SK-N-SH (cell line): ENCODE data around the gene STRIP2. TPM values are rescaled to one million over a fixed set of nuclear protein-coding genes. Genes with fewer than 3 reads are reported as not detected.

Experiments used
- CTCF ChIA-PET: fragments of 300-600, 350-600 bp; formaldehyde crosslinking; extraction: SDS; loops from one replicate; lab custom pipeline; 2021; lab: Yijun Ruan, JAX
- POLR2A ChIA-PET: fragments of 350-600 bp; sonication (Branson Sonifier 250); formaldehyde crosslinking; extraction: SDS; loops from one replicate; lab custom pipeline; 2020; ENCODE audit warnings: antibody characterized with exemption, inconsistent platforms; lab: Yijun Ruan, JAX
- DNase-seq: peaks from one replicate; pipeline ENCODE4 v3.0.0; 2012
- H2AFZ ChIP-seq: fragments of 200-600 bp; sonication (generic); 2 replicates; pipeline ENCODE4 v1.8.1; 2016; ENCODE audit warnings: antibody characterized with exemption, mild to moderate bottlenecking, low read depth
- H3F3A ChIP-seq: fragments of 200-600 bp; sonication (generic); replicated peaks from 2 replicates; pipeline ENCODE3; 2016; ENCODE audit warnings: antibody characterized with exemption, mild to moderate bottlenecking; ENCODE audit not compliant: insufficient read depth
- H3K27ac ChIP-seq, 2 experiments: fragments of 200-500 bp in 1 of 2; fragments of 200-600 bp in 1 of 2; sonication (Bioruptor generic) in 1 of 2; sonication (generic), shearing (Covaris generic) in 1 of 2; 2 replicates each; pipeline versions ENCODE4 v1.5.1 to v1.6.1; 2014 to 2016; ENCODE audit warnings: low read depth in 2 of 2, inconsistent platforms in 1 of 2, low read length in 1 of 2, mild to moderate bottlenecking in 1 of 2, mixed read lengths in 1 of 2
- H3K27me3 ChIP-seq: fragments of 200-600 bp; sonication (generic), shearing (Covaris generic); 2 replicates; pipeline ENCODE4 v1.6.1; 2016; ENCODE audit warnings: mixed run types; ENCODE audit not compliant: insufficient read depth
- H3K36me3 ChIP-seq, 2 experiments: fragments of 200-500 bp in 1 of 2; fragments of 200-600 bp in 1 of 2; sonication (Bioruptor generic) in 1 of 2; sonication (generic) in 1 of 2; replicated peaks in 1 of 2; 2 replicates each; pipeline versions ENCODE3 to v1.5.1; 2014 to 2016; ENCODE audit warnings: low read length in 1 of 2, mild to moderate bottlenecking in 1 of 2; ENCODE audit not compliant: insufficient read depth in 2 of 2, control insufficient read depth in 1 of 2
- H3K4me1 ChIP-seq, 2 experiments: fragments of 200-500 bp in 1 of 2; fragments of 200-600 bp in 1 of 2; sonication (Bioruptor generic) in 1 of 2; sonication (generic), shearing (Covaris generic) in 1 of 2; 2 replicates each; pipeline versions ENCODE4 v1.5.1 to v1.6.1; 2014 to 2016; ENCODE audit warnings: low read depth in 1 of 2, low read length in 1 of 2, mixed run types in 1 of 2; ENCODE audit not compliant: insufficient read depth in 2 of 2, control insufficient read depth in 1 of 2
- H3K4me2 ChIP-seq: fragments of 200-600 bp; sonication (generic), shearing (Covaris generic); 2 replicates; pipeline ENCODE4 v1.6.1; 2017; ENCODE audit warnings: mixed run types
- H3K4me3 ChIP-seq, 2 experiments: fragments of 200-500 bp in 1 of 2; fragments of 200-600 bp in 1 of 2; sonication (Bioruptor generic) in 1 of 2; sonication (generic), shearing (Covaris generic) in 1 of 2; 2 replicates each; pipeline versions ENCODE4 v1.5.1 to v1.8.1; 2014 to 2016; ENCODE audit warnings: low read depth in 2 of 2, inconsistent platforms in 1 of 2, low read length in 1 of 2, mild to moderate bottlenecking in 1 of 2, mixed read lengths in 1 of 2, moderate library complexity in 1 of 2
- H3K79me2 ChIP-seq: fragments of 200-600 bp; sonication (generic); 2 replicates; pipeline ENCODE4 v1.8.1; 2017; ENCODE audit warnings: mild to moderate bottlenecking; ENCODE audit not compliant: insufficient read depth
- H3K9ac ChIP-seq: fragments of 200-600 bp; sonication (generic); 2 replicates; pipeline ENCODE4 v1.6.1; 2017; ENCODE audit warnings: mixed run types
- H3K9me2 ChIP-seq: fragments of 200-600 bp; sonication (generic); 2 replicates; pipeline ENCODE4 v1.6.1; 2017; ENCODE audit warnings: mixed run types
- H3K9me3 ChIP-seq: fragments of 200-600 bp; sonication (generic); 2 replicates; pipeline ENCODE4 v1.6.1; 2017; ENCODE audit warnings: mixed run types, mild to moderate bottlenecking, moderate library complexity
- H4K20me1 ChIP-seq: fragments of 200-600 bp; sonication (generic); 2 replicates; pipeline ENCODE4 v1.6.1; 2017; ENCODE audit warnings: mild to moderate bottlenecking, mixed run types; ENCODE audit not compliant: insufficient read depth
- EP300 ChIP-seq, 2 experiments: IDR thresholded peaks; 2 replicates each; pipeline versions ENCODE4 v1.4.0 to v1.6.1; 2012; ENCODE audit warnings: borderline replicate concordance in 1 of 2, low read depth in 1 of 2, low read length in 1 of 2
- FOSL2 ChIP-seq: IDR thresholded peaks from 2 replicates; pipeline ENCODE4 v1.4.0; 2012; ENCODE audit warnings: low read depth, mild to moderate bottlenecking, moderate library complexity, borderline replicate concordance
- FOXJ3 ChIP-seq: sonication (generic); formaldehyde crosslinking; IDR thresholded peaks from 2 replicates; pipeline ENCODE4 v1.5.1; 2020; ENCODE audit warnings: mild to moderate bottlenecking, missing genetic modification reagents
- IRF3 ChIP-seq: fragments of 150-350 bp; IDR thresholded peaks from 2 replicates; pipeline ENCODE4 v1.6.1; 2016; ENCODE audit warnings: mild to moderate bottlenecking, low read depth, low read length
- JUND ChIP-seq: IDR thresholded peaks from 2 replicates; pipeline ENCODE4 v1.4.0; 2012
- MXI1 ChIP-seq: IDR thresholded peaks from 2 replicates; pipeline ENCODE4 v1.6.1; 2012; ENCODE audit warnings: mild to moderate bottlenecking, low read depth, low read length, improper control_type of control experiment
- NRF1 ChIP-seq: IDR thresholded peaks from 2 replicates; pipeline ENCODE4 v1.6.1; 2012; ENCODE audit warnings: low read depth, mild to moderate bottlenecking, low read length
- WGBS: methylation state at CpG from one replicate; pipeline ENCODE4 v1.1.6; 2017; ENCODE audit warnings: low lambda C conversion rate; 5-methylcytosine and 5-hydroxymethylcytosine counted together
- polyA plus RNA-seq, 3 experiments: library from polyadenylated mRNA; depleted of rRNA; stranded (reverse); fragments of >200 nt; gene quantifications; 2 replicates each; pipeline ENCODE4 v1.2.3, GENCODE V29; 2012

Gene STRIP2
- polyA plus RNA-seq, 1 of the 3 experiments (the other 2 are of a cell fraction), result 4.9 TPM

GRCh38 chr7:129423700-129424410 lies 10.4 kb upstream of the STRIP2 start (continued):
- TF ChIP-seq IRF3 (no peak), NRF1 (no peak)
- TF ChIP-seq, all 33 proteins: peak for 4

DNA sequence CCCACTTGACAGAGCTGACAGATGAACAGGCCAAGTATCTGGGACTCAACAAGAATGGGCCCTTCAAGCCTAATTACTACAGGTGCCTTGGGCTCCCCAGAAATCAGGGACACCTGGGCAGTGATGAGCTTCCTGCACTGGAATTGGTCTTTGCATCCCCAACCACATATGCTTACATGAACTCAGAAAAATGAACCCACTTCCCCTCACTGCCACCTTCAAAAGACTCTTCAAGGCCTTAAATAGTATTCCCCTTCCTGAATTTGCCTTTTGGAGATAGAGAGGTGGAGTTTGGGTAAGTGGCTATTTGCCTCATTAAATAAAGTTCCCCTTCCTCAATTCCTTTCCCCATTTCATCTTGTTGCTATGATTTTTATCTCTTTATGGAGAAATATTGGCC lies 7.8 kb upstream of the STRIP2 start:
- H3K27me3 ChIP-seq, result no peaks in the 10 kb centered on the region
- no peaks in the 10 kb centered on the region for H4K20me1 ChIP-seq
- peaks cover 0 to 5% of the 10 kb centered on the region in 2 experiments; a peak in 2 of 4 replicates for H3K4me1 ChIP-seq
- no peak overlapping the region for H3K4me3 ChIP-seq
- H3K79me2 ChIP-seq, result no peaks in the 10 kb centered on the region
- TF ChIP-seq JUND, result no peak
- DNase-seq, result no peak
- peaks cover 33 to 40% of the 10 kb centered on the region in 2 experiments for H3K36me3 ChIP-seq
- H3K27ac ChIP-seq, result no peak overlapping the region
- H2AFZ ChIP-seq, result no peak overlapping the region
- H3K9ac ChIP-seq, result no peak overlapping the region
- H3K4me2 ChIP-seq, result no peak overlapping the region
- ChIA-PET POLR2A (interaction anchor here (0.7 kb wide), 1 partner anchor 27 kb away, joined by 3 read pairs; no protein-coding TSS in a partner anchor), CTCF (interaction anchor here (1.3 to 3.7 kb wide), 6 partner anchors 8 to 84 kb away, joined by 3 to 19 read pairs (median 5); partner anchors contain the start of gene STRIP2)
- no peaks in the 10 kb centered on the region for H3K9me3 ChIP-seq
- no peaks in the 10 kb centered on the region for H3F3A ChIP-seq
- no peaks in the 10 kb centered on the region for H3K9me2 ChIP-seq

DNA sequence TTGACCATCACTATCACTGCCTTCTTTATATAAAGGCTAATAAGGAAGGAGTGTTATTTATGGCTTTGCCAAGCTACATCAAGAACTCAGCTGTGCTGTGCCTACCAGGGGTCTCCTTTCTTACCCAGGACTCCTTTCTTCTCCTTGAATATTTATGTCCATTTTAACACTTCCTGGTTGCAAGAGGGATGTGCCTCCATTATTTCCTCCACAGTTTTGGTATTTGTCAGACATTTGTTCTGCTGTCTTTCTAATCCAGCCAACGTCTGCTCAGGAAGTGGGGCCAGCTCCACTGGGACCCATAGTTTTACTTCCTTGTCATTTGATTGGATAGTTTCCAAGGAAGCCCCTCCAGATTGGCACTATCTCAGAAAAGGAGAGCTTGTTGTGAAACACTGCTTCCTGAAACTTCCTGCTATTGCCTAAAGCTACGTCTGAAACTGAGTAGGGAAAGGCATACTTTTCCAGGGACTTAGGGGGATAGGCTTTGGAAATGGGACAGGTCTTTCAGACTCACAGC lies 6.6 kb upstream of the STRIP2 start:
- no peak for DNase-seq
- no peaks in the 10 kb centered on the region for H3K79me2 ChIP-seq
- no peak for TF ChIP-seq EP300 (IDR thresholded peaks at IDR 0.05; ENCODE audit: borderline replicate concordance in 1 of 2, low read depth in 1 of 2, low read length in 1 of 2)
- TF ChIP-seq MXI1, result no peak
- no peak for TF ChIP-seq FOXJ3 (CRISPR knock-in tag)
- no peak for TF ChIP-seq FOSL2
- H3K36me3 ChIP-seq, result peaks cover 33 to 40% of the 10 kb centered on the region in 2 experiments
- no peak overlapping the region for H3K9ac ChIP-seq
- no peak overlapping the region for H3K4me2 ChIP-seq
- no peak overlapping the region for H2AFZ ChIP-seq
- peaks cover 3 to 5% of the 10 kb centered on the region in 2 experiments; a peak in 3 of 4 replicates for H3K4me1 ChIP-seq
- ChIA-PET CTCF (interaction anchor here (1.0 to 3.7 kb wide), 5 partner anchors 21 to 209 kb away, joined by 3 to 19 read pairs (median 4); no protein-coding TSS in a partner anchor), POLR2A (no interaction called here)
- H3F3A ChIP-seq, result no peaks in the 10 kb centered on the region
- no peaks in the 10 kb centered on the region for H3K27me3 ChIP-seq
- 77% methylated on average over 2 of the region's 2 CpGs for WGBS
- H4K20me1 ChIP-seq, result no peaks in the 10 kb centered on the region
- no peak overlapping the region for H3K27ac ChIP-seq
- no peaks in the 10 kb centered on the region for H3K9me3 ChIP-seq
- no peak overlapping the region for H3K4me3 ChIP-seq
- H3K9me2 ChIP-seq, result no peaks in the 10 kb centered on the region
